Suprapubic skin (tissue), 3 donors: ENCODE measurements around the gene KLHDC4.

Experiments used
- POLR2A ChIP-seq, 2 donors: fragments of 450-650 bp; IDR thresholded peaks; one replicate each; pipeline ENCODE4 v1.6.1; 2017; ENCODE audit warnings: antibody characterized with exemption in 2 of 2, mild to moderate bottlenecking in 2 of 2, moderate library complexity in 2 of 2
- TF ChIP-seq, protein P1 (sequence below), 2 donors: fragments of 200-600 bp in 1 of 2; fragments of 450-650 bp in 1 of 2; sonication (generic) in 1 of 2; IDR thresholded peaks; one replicate each; pipeline ENCODE4 v1.5.1; 2016 to 2019; ENCODE audit warnings: antibody characterized with exemption in 2 of 2, mild to moderate bottlenecking in 1 of 2, moderate library complexity in 1 of 2

DNA sequence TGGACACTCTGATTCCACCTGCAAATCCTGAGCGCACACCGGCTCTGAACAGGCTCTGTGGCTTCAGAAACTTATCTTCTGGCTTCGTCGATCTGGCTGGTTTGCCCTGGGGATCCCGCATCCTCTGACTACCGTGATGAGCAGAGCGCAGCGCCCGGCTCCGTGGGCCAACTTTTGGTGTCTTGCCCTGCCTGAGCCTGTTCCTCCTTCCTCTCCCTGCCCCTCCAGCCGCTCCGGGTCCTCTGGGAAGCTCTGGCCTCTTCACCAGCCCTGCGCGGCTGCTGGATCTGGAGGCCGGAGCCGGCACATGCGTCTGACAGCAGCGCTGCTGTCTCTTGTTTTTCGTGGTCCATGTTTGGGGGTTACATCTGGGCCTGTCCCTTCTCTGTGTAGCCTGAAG lies 97.8 kb downstream of the KLHDC4 start:
- TF ChIP-seq, protein P1, sequence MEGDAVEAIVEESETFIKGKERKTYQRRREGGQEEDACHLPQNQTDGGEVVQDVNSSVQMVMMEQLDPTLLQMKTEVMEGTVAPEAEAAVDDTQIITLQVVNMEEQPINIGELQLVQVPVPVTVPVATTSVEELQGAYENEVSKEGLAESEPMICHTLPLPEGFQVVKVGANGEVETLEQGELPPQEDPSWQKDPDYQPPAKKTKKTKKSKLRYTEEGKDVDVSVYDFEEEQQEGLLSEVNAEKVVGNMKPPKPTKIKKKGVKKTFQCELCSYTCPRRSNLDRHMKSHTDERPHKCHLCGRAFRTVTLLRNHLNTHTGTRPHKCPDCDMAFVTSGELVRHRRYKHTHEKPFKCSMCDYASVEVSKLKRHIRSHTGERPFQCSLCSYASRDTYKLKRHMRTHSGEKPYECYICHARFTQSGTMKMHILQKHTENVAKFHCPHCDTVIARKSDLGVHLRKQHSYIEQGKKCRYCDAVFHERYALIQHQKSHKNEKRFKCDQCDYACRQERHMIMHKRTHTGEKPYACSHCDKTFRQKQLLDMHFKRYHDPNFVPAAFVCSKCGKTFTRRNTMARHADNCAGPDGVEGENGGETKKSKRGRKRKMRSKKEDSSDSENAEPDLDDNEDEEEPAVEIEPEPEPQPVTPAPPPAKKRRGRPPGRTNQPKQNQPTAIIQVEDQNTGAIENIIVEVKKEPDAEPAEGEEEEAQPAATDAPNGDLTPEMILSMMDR (IDR thresholded peaks at IDR 0.05), result no peak
- no peak for TF ChIP-seq POLR2A (IDR thresholded peaks at IDR 0.05)
